Endothelial cell of umbilical vein (primary cell): ENCODE data around the gene NAPA. TPM values are rescaled to one million over a fixed set of nuclear protein-coding genes. Genes with fewer than 3 reads are reported as not detected.

Source experiments
- BruUV-seq: library from RNA; stranded (reverse); fragments of 400-500 nt; replicated peaks from 2 replicates; lab custom pipeline; 2021; lab: Mats Ljungman, UMichigan
- CTCF ChIA-PET: fragments of 300-600, 350-600 bp; sonication (Branson Sonifier 250); formaldehyde crosslinking; loops from one replicate; lab custom pipeline; 2021; ENCODE audit warnings: antibody characterized with exemption, inconsistent platforms; lab: Charles Lee
- POLR2A ChIA-PET: fragments of 300-600, 350-600 bp; sonication (Branson Sonifier 250); formaldehyde crosslinking; loops from one replicate; lab custom pipeline; 2021; ENCODE audit warnings: antibody characterized with exemption, inconsistent platforms; lab: Charles Lee
- DNase-seq: peaks from one replicate; pipeline ENCODE4 v3.0.0-alpha.2; 2011; ENCODE audit warnings: low read depth, low spot score
- FAIRE-seq: peaks from 2 replicates; lab custom pipeline; 2011; peaks lifted over from hg19 to GRCh38; lab: Jason Lieb, UNC
- H2AFZ ChIP-seq: 2 replicates; pipeline ENCODE4 v1.6.0; 2012; ENCODE audit warnings: low read depth, low read length, control low read depth, inconsistent platforms
- H3K27ac ChIP-seq: 2 replicates; pipeline ENCODE4 v1.5.1; 2011; ENCODE audit warnings: low read depth, mild to moderate bottlenecking, control low read depth, low read length, moderate library complexity; ENCODE audit not compliant: insufficient read depth
- H3K27me3 ChIP-seq, 2 experiments: 2 replicates each; pipeline versions ENCODE4 v1.6.0 to v1.6.1; 2011; ENCODE audit warnings: low read length in 2 of 2, mixed read lengths in 1 of 2; ENCODE audit not compliant: control insufficient read depth in 2 of 2, insufficient read depth in 2 of 2
- H3K36me3 ChIP-seq, 2 experiments: 2 replicates in 1 of 2; 3 replicates in 1 of 2; pipeline ENCODE4 v1.5.1; 2011; ENCODE audit warnings: low read length in 2 of 2, mild to moderate bottlenecking in 1 of 2, moderate library complexity in 1 of 2; ENCODE audit not compliant: control insufficient read depth in 2 of 2, insufficient read depth in 2 of 2; ENCODE audit errors: extremely low read depth in 1 of 2
- H3K4me1 ChIP-seq: 3 replicates; pipeline ENCODE4 v1.5.1; 2011; ENCODE audit warnings: mild to moderate bottlenecking, low read length; ENCODE audit not compliant: control insufficient read depth, insufficient read depth; ENCODE audit errors: extremely low read depth
- H3K4me2 ChIP-seq: 2 replicates; pipeline ENCODE4 v1.6.1; 2011; ENCODE audit warnings: low read length, control low read depth, mixed read lengths; ENCODE audit not compliant: insufficient read depth
- H3K4me3 ChIP-seq, 3 experiments: fragments of 200-600 bp in 1 of 3; sonication (generic), shearing (Covaris generic) in 1 of 3; replicated peaks in 1 of 3; 2 replicates each; pipeline ENCODE4 v1.5.1; 2011 to 2016; ENCODE audit warnings: control low read depth in 3 of 3, low read length in 3 of 3, mild to moderate bottlenecking in 2 of 3, inconsistent platforms in 1 of 3, low read depth in 1 of 3, moderate library complexity in 1 of 3; ENCODE audit not compliant: insufficient read depth in 1 of 3
- H3K79me2 ChIP-seq: 2 replicates; pipeline ENCODE4 v1.6.0; 2012; ENCODE audit warnings: low read length, inconsistent platforms; ENCODE audit not compliant: control insufficient read depth, insufficient read depth
- H3K9ac ChIP-seq: replicated peaks from 2 replicates; pipeline ENCODE3; 2011; ENCODE audit warnings: low read length, control low read depth; ENCODE audit not compliant: insufficient read depth; ENCODE audit errors: extremely low read depth
- H3K9me1 ChIP-seq: replicated peaks from 3 replicates; pipeline ENCODE4 v1.6.0; 2011; ENCODE audit warnings: mild to moderate bottlenecking, low read length; ENCODE audit not compliant: control insufficient read depth, insufficient read depth; ENCODE audit errors: extremely low read depth
- H3K9me3 ChIP-seq: replicated peaks from 2 replicates; pipeline ENCODE4 v1.5.1; 2012; ENCODE audit warnings: low read length, inconsistent platforms; ENCODE audit not compliant: control insufficient read depth, insufficient read depth
- H4K20me1 ChIP-seq: replicated peaks from 2 replicates; pipeline ENCODE3; 2011; ENCODE audit warnings: mild to moderate bottlenecking, low read length; ENCODE audit not compliant: control insufficient read depth, insufficient read depth; ENCODE audit errors: extremely low read depth
- CTCF ChIP-seq, 2 donors: IDR thresholded peaks; 1 replicate in 1 of 2; 2 replicates in 1 of 2; pipeline ENCODE4 v1.5.1; 2011; ENCODE audit warnings: low read length in 2 of 2, mild to moderate bottlenecking in 2 of 2, moderate library complexity in 2 of 2, control low read depth in 1 of 2, inconsistent platforms in 1 of 2, low read depth in 1 of 2; ENCODE audit not compliant: insufficient read depth in 1 of 2; ENCODE audit errors: extremely low read depth in 1 of 2
- EZH2 ChIP-seq: IDR thresholded peaks from 2 replicates; pipeline ENCODE4 v1.6.1; 2012; ENCODE audit warnings: borderline replicate concordance, low read depth, mild to moderate bottlenecking, moderate library complexity, low read length, inconsistent platforms; ENCODE audit not compliant: severe bottlenecking
- FOS ChIP-seq: IDR thresholded peaks from 2 replicates; pipeline ENCODE4 v1.6.1; 2011; ENCODE audit warnings: mild to moderate bottlenecking, low read length, moderate library complexity, borderline replicate concordance; ENCODE audit not compliant: insufficient read depth
- GATA2 ChIP-seq: IDR thresholded peaks from 2 replicates; pipeline ENCODE4 v1.7.0; 2011; ENCODE audit warnings: low read depth, mild to moderate bottlenecking, moderate library complexity, mixed read lengths, low read length; ENCODE audit not compliant: insufficient read length, insufficient read depth
- JUN ChIP-seq: IDR thresholded peaks from 2 replicates; pipeline ENCODE4 v1.6.1; 2011; ENCODE audit warnings: borderline replicate concordance, low read depth; ENCODE audit not compliant: insufficient read length, insufficient read depth
- MAX ChIP-seq: IDR thresholded peaks from 2 replicates; pipeline ENCODE4 v1.6.1; 2011; ENCODE audit not compliant: insufficient read depth, insufficient read length
- MYC ChIP-seq: IDR thresholded peaks from one replicate; pipeline ENCODE4 v1.6.1; 2011; ENCODE audit warnings: mild to moderate bottlenecking, low read depth, low read length
- POLR2A ChIP-seq: IDR thresholded peaks from 2 replicates; pipeline ENCODE4 v1.6.1; 2012; ENCODE audit warnings: low read depth, mild to moderate bottlenecking, control low read depth, low read length
- POLR2AphosphoS5 ChIP-seq: IDR thresholded peaks from 2 replicates; pipeline ENCODE4 v1.6.1; 2012; ENCODE audit warnings: low read depth, mild to moderate bottlenecking, control low read depth, low read length, moderate library complexity; ENCODE audit not compliant: insufficient read depth
- dilution Hi-C: fragments of 300-500 bp; cut with MboI; formaldehyde crosslinking; loops from one replicate; pipeline ENCODE4 v1.15.0; 2019; ENCODE audit warnings: low sequenced_read_pairs; ENCODE audit not compliant: extremely low pct_ligation_motif_present
- intact Hi-C: fragments of 100-400 bp; cut with micrococcal nuclease; formaldehyde crosslinking; loops from one replicate; pipeline ENCODE4 v1.10.0; 2022
- polyA plus RNA-seq, 4 experiments: library from polyadenylated mRNA; depleted of rRNA in 3 of 4; stranded (reverse) in 3 of 4; unstranded in 1 of 4; fragments of >200 nt; gene quantifications; 2 replicates each; pipeline versions ENCODE4 v1.2.1 to v1.2.3, GENCODE V29; 2011 to 2012; ENCODE audit warnings: missing spikeins in 1 of 4
- total RNA-seq: library from RNA; stranded (reverse); gene quantifications from 2 replicates; pipeline ENCODE4 v1.2.3, GENCODE V29; 2021

NAPA gene
- total and polyA plus RNA-seq, 2 donors (not counting 3 experiments of a cell fraction or from before 2014, with no cell fraction given): 107 to 154 TPM

GRCh38 chr19:47539747-47540311 is 25.0 kb upstream of the NAPA start:
- dilution Hi-C loops (no loop called here), intact Hi-C loops (no loop called here)
- DNase-seq (no peak), FAIRE-seq (no peak)
- Histone ChIP-seq H3K4me3 (no peak overlapping the region), H3K9ac (no peak overlapping the region), H3K4me2 (no peak overlapping the region), H3K9me3 (no peaks in the 10 kb centered on the region), H3K36me3 (no peaks in the 10 kb centered on the region), H3K9me1 (no peaks in the 10 kb centered on the region), H3K4me1 (no peaks in the 10 kb centered on the region), H3K27me3 (peaks cover 3 to 8% of the 10 kb centered on the region in 2 experiments), H3K79me2 (no peaks in the 10 kb centered on the region), H3K27ac (no peak overlapping the region), H2AFZ (no peak overlapping the region), H4K20me1 (no peaks in the 10 kb centered on the region)
- ChIA-PET CTCF (interaction anchor here (0.6 to 1.4 kb wide), 3 partner anchors 56 to 167 kb away, joined by 3 to 10 read pairs (median 4); no protein-coding TSS in a partner anchor), POLR2A (no interaction called here)
- TF ChIP-seq EZH2 (no peak), MYC (no peak), POLR2AphosphoS5 (no peak), FOS (no peak), POLR2A (no peak), CTCF (IDR thresholded peaks at IDR 0.05; ENCODE audit: extremely low read depth in 1 of 2, insufficient read depth in 1 of 2, low read depth in 1 of 2, low read length in 2 of 2) (no peak), GATA2 (no peak), MAX (no peak), JUN (no peak)
- no TSS peak for BruUV-seq
